K562 (cell line): ENCODE data around the gene HOXC5. TPM values are rescaled to one million over a fixed set of nuclear protein-coding genes. Genes with fewer than 3 reads are reported as not detected.

Experiments
- ATAC-seq: fragments of 200-7000 bp; cut with Tn5 transposase; 3 replicates; pipeline ENCODE4 v1.9.1; 2020; ENCODE audit warnings: moderate library complexity
- BruUV-seq: library from RNA; stranded (reverse); fragments of 400-500 nt; replicated peaks from 2 replicates; lab custom pipeline; 2021; lab: Mats Ljungman, UMichigan
- CTCF ChIA-PET: fragments of 300-600 bp; formaldehyde crosslinking; extraction: SDS; loops from one replicate; lab custom pipeline; 2021; ENCODE audit warnings: low intra/inter-chr PET ratio; lab: Yijun Ruan, JAX
- POLR2A ChIA-PET: fragments of 300-600, 350-650 bp; sonication (Branson Sonifier 250); formaldehyde crosslinking; extraction: SDS; loops from one replicate; lab custom pipeline; 2021; ENCODE audit warnings: antibody characterized with exemption, inconsistent platforms; lab: Yijun Ruan, JAX
- DNase-seq, 4 experiments: peaks; one replicate each; pipeline versions ENCODE4 v3.0.0 to v3.0.0-alpha.2; 2011 to 2018; ENCODE audit warnings: low spot score in 3 of 4, mixed read lengths in 3 of 4; ENCODE audit errors: extremely low read depth in 1 of 4
- FAIRE-seq: peaks from 2 replicates; lab custom pipeline; 2011; peaks lifted over from hg19 to GRCh38; lab: Jason Lieb, UNC
- H2AFZ ChIP-seq: 2 replicates; pipeline ENCODE4 v1.6.0; 2011; ENCODE audit warnings: low read depth, low read length, control low read depth, inconsistent platforms
- H3K27ac ChIP-seq: fragments of 200-600 bp; 3 replicates; pipeline ENCODE4 v1.8.0; 2011; ENCODE audit warnings: low read depth, mild to moderate bottlenecking, control low read depth, inconsistent platforms, low read length, moderate library complexity, mixed read lengths; ENCODE audit errors: extremely low read depth
- H3K27me3 ChIP-seq, 2 experiments: fragments of 300-600 bp in 1 of 2; 2 replicates in 1 of 2; 3 replicates in 1 of 2; pipeline versions ENCODE4 v1.6.0 to v1.8.0; 2011; ENCODE audit warnings: inconsistent platforms in 2 of 2, low read length in 2 of 2, mild to moderate bottlenecking in 1 of 2, mixed read lengths in 1 of 2, moderate library complexity in 1 of 2; ENCODE audit not compliant: control insufficient read depth in 2 of 2, insufficient read depth in 2 of 2
- H3K36me3 ChIP-seq: fragments of 300-600 bp; 3 replicates; pipeline ENCODE4 v1.8.0; 2011; ENCODE audit warnings: mild to moderate bottlenecking, low read length, inconsistent platforms; ENCODE audit not compliant: control insufficient read depth, insufficient read depth
- H3K4me1 ChIP-seq, 2 experiments: fragments of 200-600 bp in 1 of 2; replicated peaks in 1 of 2; 2 replicates in 1 of 2; 3 replicates in 1 of 2; pipeline versions ENCODE4 v1.5.1 to v1.8.0; 2011; ENCODE audit warnings: inconsistent platforms in 2 of 2, low read length in 2 of 2, mild to moderate bottlenecking in 1 of 2, mixed read lengths in 1 of 2, moderate library complexity in 1 of 2; ENCODE audit not compliant: control insufficient read depth in 2 of 2, insufficient read depth in 2 of 2
- H3K4me2 ChIP-seq: 2 replicates; pipeline ENCODE4 v1.6.1; 2011; ENCODE audit warnings: low read length, control low read depth, inconsistent platforms, mixed read lengths; ENCODE audit not compliant: insufficient read depth
- H3K4me3 ChIP-seq: fragments of 200-600 bp; sonication (generic), shearing (Covaris generic); 2 replicates; pipeline ENCODE4 v1.5.1; 2016; ENCODE audit warnings: control low read depth, inconsistent platforms
- H3K79me2 ChIP-seq: fragments of 200-600 bp; 3 replicates; pipeline ENCODE4 v1.8.0; 2011; ENCODE audit warnings: low read length, inconsistent platforms; ENCODE audit not compliant: control insufficient read depth, insufficient read depth
- H3K9ac ChIP-seq, 2 experiments: 2 replicates each; pipeline versions ENCODE4 v1.6.0 to v1.6.1; 2011; ENCODE audit warnings: low read depth in 2 of 2, low read length in 2 of 2, control low read depth in 1 of 2, inconsistent platforms in 1 of 2, mild to moderate bottlenecking in 1 of 2, mixed read lengths in 1 of 2; ENCODE audit not compliant: insufficient read depth in 1 of 2
- H3K9me1 ChIP-seq: one replicate; pipeline ENCODE4 v1.6.0; 2011; ENCODE audit warnings: inconsistent platforms, mild to moderate bottlenecking, low read length, moderate library complexity; ENCODE audit not compliant: control insufficient read depth, insufficient read depth
- H3K9me3 ChIP-seq: replicated peaks from 2 replicates; pipeline ENCODE4 v1.5.1; 2011; ENCODE audit warnings: low read depth, low read length, inconsistent platforms; ENCODE audit not compliant: control insufficient read depth, insufficient read depth
- H4K20me1 ChIP-seq: replicated peaks from 2 replicates; pipeline ENCODE4 v1.6.1; 2011; ENCODE audit warnings: low read length, inconsistent platforms, mixed read lengths; ENCODE audit not compliant: control insufficient read depth, insufficient read depth
- ARID1B ChIP-seq: fragments of 450-650 bp; IDR thresholded peaks from 2 replicates; pipeline ENCODE4 v1.6.1; 2016; ENCODE audit warnings: antibody characterized with exemption, mild to moderate bottlenecking, inconsistent platforms
- ATF1 ChIP-seq, 2 experiments: fragments of 450-650 bp in 1 of 2; IDR thresholded peaks; 2 replicates each; pipeline ENCODE4 v1.6.1; 2016; ENCODE audit warnings: missing compliant biosample characterization in 1 of 2, missing genetic modification characterization in 1 of 2
- BRD4 ChIP-seq: fragments of 200-600 bp; sonication (generic); IDR thresholded peaks from 2 replicates; pipeline ENCODE4 v1.6.1; 2017; ENCODE audit warnings: inconsistent platforms
- BRD9 ChIP-seq: fragments of 450-650 bp; IDR thresholded peaks from 2 replicates; pipeline ENCODE4 v1.6.1; 2018; ENCODE audit warnings: low read depth; ENCODE audit not compliant: partially characterized antibody
- CREM ChIP-seq: IDR thresholded peaks from 2 replicates; pipeline ENCODE4 v1.6.1; 2014; ENCODE audit warnings: antibody characterized with exemption, low read depth
- DPF2 ChIP-seq: fragments of 450-650 bp; IDR thresholded peaks from 2 replicates; pipeline ENCODE4 v1.6.1; 2016
- ETV1 ChIP-seq: fragments of 450-650 bp; conservative IDR thresholded peaks from 2 replicates; pipeline ENCODE4 v1.6.1; 2016; ENCODE audit warnings: missing genetic modification characterization, control low read depth, low read depth, missing compliant biosample characterization
- HNRNPL ChIP-seq: fragments of 200-400 bp; formaldehyde crosslinking; IDR thresholded peaks from 2 replicates; pipeline ENCODE4 v1.6.1; 2017; ENCODE audit warnings: low read depth, mild to moderate bottlenecking, low read length
- NFRKB ChIP-seq: fragments of 450-650 bp; IDR thresholded peaks from 2 replicates; pipeline ENCODE4 v1.6.1; 2016; ENCODE audit warnings: low read depth
- POLR2A ChIP-seq: fragments of 450-650 bp; conservative IDR thresholded peaks from 2 replicates; pipeline ENCODE4 v1.6.1; 2016
- PRMT5 ChIP-seq: sonication (generic); formaldehyde crosslinking; IDR thresholded peaks from 2 replicates; pipeline ENCODE4 v1.5.0; 2020; ENCODE audit warnings: missing genetic modification reagents
- RBFOX2 ChIP-seq: fragments of 200-400 bp; formaldehyde crosslinking; IDR thresholded peaks from 2 replicates; pipeline ENCODE4 v1.6.1; 2017; ENCODE audit warnings: low read depth, mild to moderate bottlenecking, low read length, moderate library complexity
- SMARCA5 ChIP-seq: fragments of 450-650 bp; IDR thresholded peaks from 2 replicates; pipeline ENCODE4 v1.6.1; 2016
- TAF1 ChIP-seq: IDR thresholded peaks from 2 replicates; pipeline ENCODE4 v1.6.1; 2011; ENCODE audit warnings: mild to moderate bottlenecking, low read length, moderate library complexity; ENCODE audit not compliant: insufficient read depth, control insufficient read depth, severe bottlenecking; ENCODE audit errors: extremely low read depth
- ZBTB7A ChIP-seq: IDR thresholded peaks from 2 replicates; pipeline ENCODE4 v1.6.1; 2011; ENCODE audit warnings: low read depth, mild to moderate bottlenecking, low read length, moderate library complexity, borderline replicate concordance; ENCODE audit not compliant: control insufficient read depth
- ZFP30 ChIP-seq: fragments of 250-450 bp; sonication (Bioruptor Pico); IDR thresholded peaks from 2 replicates; pipeline ENCODE4 v1.8.0; 2022; ENCODE audit warnings: moderate library complexity, mild to moderate bottlenecking, inconsistent platforms, borderline replicate concordance
- ZFX ChIP-seq: sonication (generic); formaldehyde crosslinking; IDR thresholded peaks from 2 replicates; pipeline ENCODE4 v1.8.0; 2022; ENCODE audit warnings: mild to moderate bottlenecking, missing genetic modification reagents, moderate library complexity
- ZNF589 ChIP-seq: fragments of 200-800 bp; sonication (Bioruptor generic); IDR thresholded peaks from 2 replicates; pipeline ENCODE4 v1.6.1; 2016; ENCODE audit warnings: low read depth, missing genetic modification characterization, missing compliant biosample characterization
- WGBS: fragments of 100-300 bp; shearing (Covaris generic); methylation state at CpG from one replicate; pipeline ENCODE4 v1.1.6; 2016; ENCODE audit warnings: low coverage, mixed read lengths; ENCODE audit not compliant: insufficient coverage; ENCODE audit errors: missing lambda C conversion rate; 5-methylcytosine and 5-hydroxymethylcytosine counted together
- in situ Hi-C: fragments of 300-500 bp; cut with MboI; formaldehyde crosslinking; loops from 4 replicates; pipeline ENCODE4 v1.15.0; 2018; ENCODE audit warnings: inconsistent platforms, mixed read lengths
- intact Hi-C: fragments of 100-400 bp; cut with micrococcal nuclease; formaldehyde crosslinking; loops from 2 replicates; pipeline ENCODE4 v1.14.2; 2022
- polyA plus RNA-seq, 8 experiments: library from polyadenylated mRNA; depleted of rRNA in 4 of 8; stranded (reverse) in 5 of 8; unstranded in 3 of 8; fragments of >200 nt; fragmentation: Nextera tagmentation in 2 of 8; fragmentation: Illumina TruSeq in 1 of 8; extraction: Ambion mirVana in 2 of 8; extraction: Trizol in 1 of 8; gene quantifications; 2 replicates each; pipeline versions ENCODE4 v1.2.1 to v1.2.3, GENCODE V29; 2011 to 2014; ENCODE audit warnings: inconsistent platforms in 1 of 8, missing spikeins in 1 of 8
- total RNA-seq, 7 experiments: library from RNA; depleted of rRNA in 6 of 7; stranded (reverse); fragments of >200 nt in 6 of 7; fragmentation: Illumina TruSeq in 2 of 7; extraction: Trizol in 2 of 7; gene quantifications; 2 replicates each; pipeline versions ENCODE4 v1.2.1 to v1.2.3, GENCODE V29; 2011 to 2021; ENCODE audit warnings: low replicate concordance in 1 of 7
- TF ChIP-seq, protein P1 (sequence below): fragments of 450-650 bp; IDR thresholded peaks from 2 replicates; pipeline ENCODE4 v1.6.1; 2016; ENCODE audit warnings: borderline replicate concordance
- TF ChIP-seq, protein P2 (sequence below): fragments of 450-650 bp; IDR thresholded peaks from 2 replicates; pipeline ENCODE4 v1.6.1; 2014; ENCODE audit warnings: low read depth, mild to moderate bottlenecking, moderate library complexity, borderline replicate concordance

The HOXC5 gene
- total and polyA plus RNA-seq, 9 of the 15 experiments (the other 6 are each of a cell fraction or from before 2014, with no cell fraction given): 0.10 to 0.44 (median 0.18) TPM; not detected in 4

GRCh38 chr12:54018468-54018984 is 14.3 kb upstream of the HOXC5 start:
- H3K4me3 ChIP-seq: peak overlapping the region; percentile 60
- ATAC-seq: peak; percentile 18
- H3K79me2 ChIP-seq: peaks cover 3% of the 10 kb centered on the region; the same call in 2 of the 3 replicates
- TSS peak; percentile 92 for BruUV-seq
- FAIRE-seq: peak; percentile 52
- H4K20me1 ChIP-seq: no peaks in the 10 kb centered on the region
- H3K9ac ChIP-seq: peak overlapping the region; percentile 82 to 98
- 2% methylated on average over 22 of the region's 29 CpGs for WGBS
- peaks cover 10 to 49% of the 10 kb centered on the region in 2 experiments for H3K4me1 ChIP-seq
- in situ Hi-C loops: no loop called here
- ChIA-PET POLR2A (interaction anchor here (1.8 kb wide), 1 partner anchor 10 kb away, joined by 8 read pairs; the partner anchor contains the start of gene HOXC8), CTCF (interaction anchor here (1.0 kb wide), 1 partner anchor 13 kb away, joined by 3 read pairs; no protein-coding TSS in a partner anchor)
- H2AFZ ChIP-seq: peak overlapping the region; percentile 97
- DNase-seq: peak; percentile 74 to 77 (median 76)
- intact Hi-C loops: loop anchor here (10.0 kb wide), 1 partner anchor 276 kb away; no protein-coding TSS in a partner anchor
- H3K9me1 ChIP-seq: no peaks in the 10 kb centered on the region
- H3K36me3 ChIP-seq: no peaks in the 10 kb centered on the region
- no peaks in the 10 kb centered on the region for H3K27me3 ChIP-seq
- peak overlapping the region; percentile 86 for H3K27ac ChIP-seq
- peak overlapping the region; percentile 91 for H3K4me2 ChIP-seq
- no peaks in the 10 kb centered on the region for H3K9me3 ChIP-seq
- TF ChIP-seq, protein P1, sequence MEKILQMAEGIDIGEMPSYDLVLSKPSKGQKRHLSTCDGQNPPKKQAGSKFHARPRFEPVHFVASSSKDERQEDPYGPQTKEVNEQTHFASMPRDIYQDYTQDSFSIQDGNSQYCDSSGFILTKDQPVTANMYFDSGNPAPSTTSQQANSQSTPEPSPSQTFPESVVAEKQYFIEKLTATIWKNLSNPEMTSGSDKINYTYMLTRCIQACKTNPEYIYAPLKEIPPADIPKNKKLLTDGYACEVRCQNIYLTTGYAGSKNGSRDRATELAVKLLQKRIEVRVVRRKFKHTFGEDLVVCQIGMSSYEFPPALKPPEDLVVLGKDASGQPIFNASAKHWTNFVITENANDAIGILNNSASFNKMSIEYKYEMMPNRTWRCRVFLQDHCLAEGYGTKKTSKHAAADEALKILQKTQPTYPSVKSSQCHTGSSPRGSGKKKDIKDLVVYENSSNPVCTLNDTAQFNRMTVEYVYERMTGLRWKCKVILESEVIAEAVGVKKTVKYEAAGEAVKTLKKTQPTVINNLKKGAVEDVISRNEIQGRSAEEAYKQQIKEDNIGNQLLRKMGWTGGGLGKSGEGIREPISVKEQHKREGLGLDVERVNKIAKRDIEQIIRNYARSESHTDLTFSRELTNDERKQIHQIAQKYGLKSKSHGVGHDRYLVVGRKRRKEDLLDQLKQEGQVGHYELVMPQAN: 0 out of 2 replicates have a peak, but pooled peaks have one; percentile 5
- no peak for TF ChIP-seq ATF1 (CRISPR knock-in tag; IDR thresholded peaks at IDR 0.05)
- TF ChIP-seq ATF1 (tag; IDR thresholded peaks at IDR 0.05): 0 out of 2 replicates have a peak, but pooled peaks have one; percentile 38
- TF ChIP-seq, protein P2, sequence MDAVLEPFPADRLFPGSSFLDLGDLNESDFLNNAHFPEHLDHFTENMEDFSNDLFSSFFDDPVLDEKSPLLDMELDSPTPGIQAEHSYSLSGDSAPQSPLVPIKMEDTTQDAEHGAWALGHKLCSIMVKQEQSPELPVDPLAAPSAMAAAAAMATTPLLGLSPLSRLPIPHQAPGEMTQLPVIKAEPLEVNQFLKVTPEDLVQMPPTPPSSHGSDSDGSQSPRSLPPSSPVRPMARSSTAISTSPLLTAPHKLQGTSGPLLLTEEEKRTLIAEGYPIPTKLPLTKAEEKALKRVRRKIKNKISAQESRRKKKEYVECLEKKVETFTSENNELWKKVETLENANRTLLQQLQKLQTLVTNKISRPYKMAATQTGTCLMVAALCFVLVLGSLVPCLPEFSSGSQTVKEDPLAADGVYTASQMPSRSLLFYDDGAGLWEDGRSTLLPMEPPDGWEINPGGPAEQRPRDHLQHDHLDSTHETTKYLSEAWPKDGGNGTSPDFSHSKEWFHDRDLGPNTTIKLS: peak; percentile 40; the same call in 1 of the 2 replicates
- TF ChIP-seq POLR2A: peak; percentile 26; the same call in 1 of the 2 replicates
- TF ChIP-seq DPF2: 0 out of 2 replicates have a peak, but pooled peaks have one; percentile 17
- TF ChIP-seq ZBTB7A: peak; percentile 54; the same call in 1 of the 2 replicates
- TF ChIP-seq NFRKB: 0 out of 2 replicates have a peak, but pooled peaks have one; percentile 87
- peak; percentile 58; the same call in 1 of the 2 replicates for TF ChIP-seq CREM
- TF ChIP-seq TAF1: peak; percentile 28
- 0 out of 2 replicates have a peak, but pooled peaks have one; percentile 1 for TF ChIP-seq SMARCA5
- peak; percentile 12 for TF ChIP-seq BRD9
- no peak for TF ChIP-seq HNRNPL
- TF ChIP-seq ZFP30 (CRISPR knock-in tag): no peak
- TF ChIP-seq ETV1 (tag): 0 out of 2 replicates have a peak, but pooled peaks have one; percentile 26
- peak; percentile 73 for TF ChIP-seq ZFX (CRISPR knock-in tag)
- peak; percentile 90 for TF ChIP-seq BRD4
- peak; percentile 62; the same call in 1 of the 2 replicates for TF ChIP-seq ZNF589 (CRISPR knock-in tag)
- TF ChIP-seq RBFOX2: peak; percentile 51
- TF ChIP-seq ARID1B: peak; percentile 27; the same call in 1 of the 2 replicates
- no peak for TF ChIP-seq PRMT5 (CRISPR knock-in tag)
